DND-41 (cell line): ENCODE results near the gene POLE3.

Source experiments
- ATAC-seq: fragments of 200-7000 bp; cut with Tn5 transposase; 3 replicates; pipeline ENCODE4 v1.9.1; 2021; ENCODE audit warnings: low read depth; ENCODE audit not compliant: insufficient read depth
- DNase-seq: peaks from one replicate; pipeline ENCODE4 v3.0.0-alpha.2; 2020
- H2AFZ ChIP-seq: 2 replicates; pipeline ENCODE4 v1.6.0; 2012; ENCODE audit warnings: low read depth, low read length
- H3K27ac ChIP-seq: 2 replicates; pipeline ENCODE4 v1.5.1; 2012; ENCODE audit warnings: low read length, inconsistent platforms
- H3K27me3 ChIP-seq: fragments of 200-600 bp; sonication (generic); 2 replicates; pipeline ENCODE4 v1.6.0; 2012; ENCODE audit warnings: low read length, mild to moderate bottlenecking, inconsistent platforms; ENCODE audit not compliant: insufficient read depth, poor library complexity
- H3K36me3 ChIP-seq: 2 replicates; pipeline ENCODE4 v1.5.1; 2012; ENCODE audit warnings: low read length, inconsistent platforms; ENCODE audit not compliant: insufficient read depth
- H3K4me1 ChIP-seq: 2 replicates; pipeline ENCODE4 v1.5.1; 2012; ENCODE audit warnings: mild to moderate bottlenecking, low read length; ENCODE audit not compliant: insufficient read depth
- H3K4me2 ChIP-seq: 2 replicates; pipeline ENCODE4 v1.6.0; 2012; ENCODE audit warnings: mild to moderate bottlenecking, moderate library complexity, low read length, inconsistent platforms; ENCODE audit not compliant: insufficient read depth
- H3K4me3 ChIP-seq, 2 experiments: fragments of 200-600 bp in 1 of 2; shearing (Covaris generic) in 1 of 2; 2 replicates each; pipeline ENCODE4 v1.5.1; 2012 to 2016; ENCODE audit warnings: inconsistent platforms in 2 of 2, low read length in 2 of 2, mild to moderate bottlenecking in 2 of 2, low read depth in 1 of 2, moderate library complexity in 1 of 2
- H3K79me2 ChIP-seq: 2 replicates; pipeline ENCODE4 v1.6.0; 2012; ENCODE audit warnings: low read length, inconsistent platforms; ENCODE audit not compliant: insufficient read depth
- H3K9ac ChIP-seq: 2 replicates; pipeline ENCODE4 v1.6.0; 2012; ENCODE audit warnings: low read depth, mild to moderate bottlenecking, inconsistent platforms, low read length, moderate library complexity
- H3K9me3 ChIP-seq: 2 replicates; pipeline ENCODE4 v1.5.1; 2012; ENCODE audit warnings: low read length, moderate library complexity, mild to moderate bottlenecking, inconsistent platforms; ENCODE audit not compliant: insufficient read depth, severe bottlenecking
- H4K20me1 ChIP-seq: 2 replicates; pipeline ENCODE4 v1.6.0; 2012; ENCODE audit warnings: low read length; ENCODE audit not compliant: insufficient read depth
- CTCF ChIP-seq: IDR thresholded peaks from 2 replicates; pipeline ENCODE4 v1.5.1; 2012; ENCODE audit warnings: borderline replicate concordance, low read length, moderate library complexity, mild to moderate bottlenecking; ENCODE audit not compliant: poor library complexity, severe bottlenecking; ENCODE audit errors: extremely low read depth
- EZH2 ChIP-seq: IDR thresholded peaks from 3 replicates; pipeline ENCODE4 v1.6.1; 2012; ENCODE audit warnings: borderline replicate concordance, low read depth, mild to moderate bottlenecking, moderate library complexity, low read length, inconsistent platforms; ENCODE audit not compliant: severe bottlenecking

Gene POLE3

GRCh38 chr9:113401027-113401792 is 9.3 kb downstream of the POLE3 start, which contains the start of gene ALAD:
Gene ALAD, minus strand, starts transcription at chr9:113401284. Its CDS starts 7,725 bp downstream, at chr9:113393559.
- H3K27me3 ChIP-seq = no peaks in the 10 kb centered on the region
- no peaks in the 10 kb centered on the region for H4K20me1 ChIP-seq
- peak within 1 kb of the TSS; percentile 77 for H3K27ac ChIP-seq
- no peaks in the 10 kb centered on the region for H3K36me3 ChIP-seq
- DNase-seq = peak; percentile 98
- peak within 1 kb of the TSS; percentile 66 for H3K4me2 ChIP-seq
- peak within 1 kb of the TSS; percentile 85 for H2AFZ ChIP-seq
- ATAC-seq = peak; percentile 94
- peaks cover 15% of the 10 kb centered on the region for H3K79me2 ChIP-seq
- peak within 1 kb of the TSS; percentile 68 for H3K9ac ChIP-seq
- peaks cover 19% of the 10 kb centered on the region for H3K4me1 ChIP-seq
- H3K4me3 ChIP-seq = peak within 1 kb of the TSS; percentile 59 to 81; a peak in 3 of 4 replicates
- no peak for TF ChIP-seq EZH2
- TF ChIP-seq CTCF = peak; percentile 94
- no peaks in the 10 kb centered on the region for H3K9me3 ChIP-seq

GRCh38 chr9:113399646-113400200 is 10.8 kb downstream of the POLE3 start:
- Histone ChIP-seq H3K9me3 (no peaks in the 10 kb centered on the region), H3K27me3 (no peaks in the 10 kb centered on the region), H3K79me2 (peaks cover 15% of the 10 kb centered on the region), H4K20me1 (no peaks in the 10 kb centered on the region), H3K4me3 (peak overlapping the region in 1 of 2 experiments; percentile 81; a peak in 2 of 4 replicates), H3K4me2 (peak overlapping the region; percentile 66), H3K9ac (peak overlapping the region; percentile 68; the same call in 1 of the 2 replicates), H3K4me1 (peaks cover 19% of the 10 kb centered on the region), H3K36me3 (peaks cover 4% of the 10 kb centered on the region), H3K27ac (no peak overlapping the region), H2AFZ (no peak overlapping the region)
- no peak for TF ChIP-seq CTCF
- no peak for TF ChIP-seq EZH2
- no peak for DNase-seq
- ATAC-seq = no peak

- Histone ChIP-seq H3K4me1 (peaks cover 19% of the 10 kb centered on the region), H3K27me3 (no peaks in the 10 kb centered on the region), H3K4me3 (no peak overlapping the region), H2AFZ (no peak overlapping the region), H3K9ac (no peak overlapping the region), H3K4me2 (peak overlapping the region; percentile 23; the same call in 1 of the 2 replicates), H4K20me1 (no peaks in the 10 kb centered on the region), H3K79me2 (peaks cover 15% of the 10 kb centered on the region), H3K36me3 (peaks cover 4% of the 10 kb centered on the region), H3K27ac (no peak overlapping the region), H3K9me3 (no peaks in the 10 kb centered on the region)
- DNase-seq = no peak
- TF ChIP-seq CTCF (no peak), EZH2 (no peak)
- ATAC-seq = no peak
These were observed 11.7 kb downstream of the POLE3 start for GRCh38 chr9:113398796-113399195.
